ENCODE results near the gene SMTNL2.

Gene SMTNL2

DNA sequence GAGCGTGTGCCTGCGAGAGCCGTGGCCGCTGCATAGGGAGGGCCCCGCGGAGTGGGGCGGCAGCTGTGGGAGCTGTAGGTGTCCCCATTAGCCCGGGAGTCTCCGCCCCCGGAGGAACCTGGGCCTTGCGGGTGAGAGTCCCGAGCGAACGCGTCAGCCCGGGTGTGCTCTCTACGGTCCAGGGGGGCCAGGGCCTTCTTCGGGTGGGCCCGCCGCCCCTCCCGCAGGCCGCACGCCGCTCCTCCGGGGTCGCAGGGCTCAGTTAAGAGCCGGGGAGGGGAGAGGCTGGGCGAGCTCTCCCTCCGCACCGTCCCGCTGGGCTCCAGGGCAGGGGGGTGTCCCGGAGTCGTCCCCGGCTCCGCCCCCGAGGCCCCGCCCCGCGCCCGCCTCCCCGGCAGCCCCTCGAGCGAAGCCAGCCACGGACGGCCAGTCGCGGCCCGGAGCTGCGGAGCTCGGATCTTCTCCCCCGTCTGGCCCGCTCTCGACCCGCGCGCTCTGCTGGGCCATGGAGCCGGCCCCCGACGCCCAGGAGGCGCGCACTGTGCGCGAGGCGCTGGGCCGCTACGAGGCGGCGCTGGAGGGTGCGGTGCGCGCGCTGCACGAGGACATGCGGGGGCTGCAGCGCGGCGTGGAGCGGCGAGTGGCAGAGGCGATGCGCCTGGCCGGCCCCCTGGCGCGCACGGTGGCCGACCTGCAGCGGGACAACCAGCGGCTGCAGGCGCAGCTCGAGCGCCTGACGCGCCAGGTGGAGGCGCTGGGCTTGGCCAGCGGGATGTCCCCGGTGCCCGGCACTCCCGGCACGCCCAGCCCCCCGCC is at the start of gene SMTNL2:
Gene SMTNL2, plus strand, starts transcription at position 429 of the 816 bp plus-strand sequence. Its CDS starts 77 bp downstream, at position 506.
- Histone ChIP-seq H3K4me3 (ENCODE audit: low read length) (peak within 1 kb of the TSS; percentile 55), H3K4me1 (ENCODE audit: control insufficient read depth, insufficient read depth, low read length) (no peaks in the 10 kb centered on the region), H3K36me3 (ENCODE audit: control insufficient read depth, insufficient read depth, low read length) (no peaks in the 10 kb centered on the region), H3K27ac (ENCODE audit: low read depth, low read length) (no peak within 1 kb of the TSS), H3K27me3 (ENCODE audit: control insufficient read depth, insufficient read depth, low read length) (peaks cover 17% of the 10 kb centered on the region), H3K9ac (ENCODE audit: low read length) (no peak within 1 kb of the TSS)

DNA sequence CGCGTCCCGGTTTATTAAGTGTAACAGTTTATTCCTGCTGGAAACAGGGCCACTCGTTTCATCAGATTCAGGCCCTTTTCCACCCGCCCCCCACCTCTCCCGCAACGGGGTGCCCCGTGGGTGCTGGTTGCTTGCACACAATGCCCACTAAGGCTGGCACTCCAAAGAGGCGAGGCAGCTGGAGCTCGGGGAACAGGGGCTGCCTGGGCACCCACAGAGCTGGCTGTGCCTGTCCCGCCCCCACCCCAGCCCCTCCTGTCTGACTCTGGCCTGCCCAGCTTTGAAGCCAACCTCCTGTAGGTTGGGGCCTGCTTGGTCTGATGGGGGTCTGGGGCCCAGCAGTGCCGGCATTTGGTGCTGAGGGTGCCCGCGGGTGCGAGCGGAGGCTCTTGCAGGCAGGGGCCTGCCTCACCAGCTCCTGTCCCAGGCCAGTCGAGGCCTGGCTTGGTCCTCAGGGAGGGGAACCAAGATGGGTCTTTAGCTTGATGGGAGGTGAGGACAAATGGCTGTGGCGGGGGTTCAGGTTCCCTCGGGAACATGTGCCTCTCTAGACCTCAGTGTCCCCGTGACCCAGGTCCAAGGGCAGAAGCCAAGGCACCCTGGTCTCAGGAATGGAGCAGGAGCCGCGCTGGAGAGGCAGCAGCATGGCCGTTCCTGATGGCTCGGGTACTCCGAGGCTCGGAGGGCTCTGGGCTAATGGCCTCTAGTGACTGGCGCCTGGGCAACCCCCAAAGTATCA is 49.2 kb upstream of the SMTNL2 start:
- Histone ChIP-seq H3K27ac (ENCODE audit: low read depth, low read length) (no peak overlapping the region), H3K4me1 (ENCODE audit: control insufficient read depth, insufficient read depth, low read length) (no peaks in the 10 kb centered on the region), H3K4me3 (ENCODE audit: low read length) (no peak overlapping the region), H3K27me3 (ENCODE audit: control insufficient read depth, insufficient read depth, low read length) (no peaks in the 10 kb centered on the region), H3K9ac (ENCODE audit: low read length) (no peak overlapping the region), H3K36me3 (ENCODE audit: control insufficient read depth, insufficient read depth, low read length) (peaks cover under 1% of the 10 kb centered on the region)

DNA sequence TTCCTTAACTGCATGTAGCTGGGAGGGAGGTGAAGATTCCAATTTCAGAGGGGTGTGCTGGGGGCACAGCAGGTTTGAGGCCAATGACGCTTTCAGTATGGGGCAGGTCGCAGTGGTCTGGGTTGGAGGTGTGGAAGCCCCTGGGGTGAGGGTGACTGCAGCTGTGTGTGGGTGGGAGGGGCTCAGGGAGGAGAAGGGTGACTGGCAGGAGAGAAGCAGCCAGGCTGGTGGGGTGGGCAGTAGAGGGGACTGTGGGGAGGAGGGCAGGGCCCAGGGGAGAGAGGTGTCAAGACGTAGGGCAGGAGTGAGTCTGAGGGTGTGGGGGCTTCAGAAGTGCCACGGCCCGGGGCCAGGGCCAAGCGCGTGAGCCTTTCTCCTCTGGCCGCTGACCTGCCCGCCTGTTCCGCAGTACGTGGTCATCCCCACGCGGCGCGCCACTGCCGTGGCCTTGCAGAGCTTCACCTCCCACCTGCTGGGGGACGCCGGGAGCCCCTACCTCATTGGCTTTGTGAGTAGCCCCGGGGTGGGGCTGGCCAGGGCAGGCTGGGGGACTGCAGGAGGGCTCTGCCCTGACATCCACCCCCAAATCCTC is 48.6 kb upstream of the SMTNL2 start:
- H3K27me3 ChIP-seq (ENCODE audit: control insufficient read depth, insufficient read depth, low read length): no peaks in the 10 kb centered on the region
- no peak overlapping the region for H3K4me3 ChIP-seq (ENCODE audit: low read length)
- H3K9ac ChIP-seq (ENCODE audit: low read length): no peak overlapping the region
- no peaks in the 10 kb centered on the region for H3K4me1 ChIP-seq (ENCODE audit: control insufficient read depth, insufficient read depth, low read length)
- H3K27ac ChIP-seq (ENCODE audit: low read depth, low read length): no peak overlapping the region
- H3K36me3 ChIP-seq (ENCODE audit: control insufficient read depth, insufficient read depth, low read length): peaks cover 4% of the 10 kb centered on the region

DNA sequence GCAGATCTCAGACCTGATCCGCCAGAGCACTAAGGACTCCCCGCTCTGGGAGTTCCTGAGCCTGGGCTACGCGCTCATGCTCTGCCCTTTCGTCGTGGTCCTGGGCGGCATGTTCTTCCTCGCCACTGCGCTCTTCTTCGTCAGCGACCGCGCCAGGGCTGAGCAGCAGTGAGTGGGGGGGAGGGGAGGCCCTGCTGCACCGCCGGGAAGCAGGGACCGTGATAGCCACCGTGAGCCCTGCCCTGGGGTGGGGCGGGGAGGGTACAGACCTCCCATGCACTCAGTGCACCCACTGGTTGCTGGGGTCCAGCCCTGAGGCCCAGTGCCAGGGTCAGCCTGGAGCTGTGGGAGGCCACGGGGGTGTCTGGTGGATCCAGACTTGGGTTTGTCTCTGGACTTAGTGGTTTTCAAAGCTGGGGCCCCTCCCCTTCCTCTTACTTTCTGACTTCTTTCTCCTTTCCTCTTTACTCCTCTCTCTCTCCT is 48.0 kb upstream of the SMTNL2 start:
- no peak overlapping the region for H3K9ac ChIP-seq (ENCODE audit: low read length)
- H3K4me3 ChIP-seq (ENCODE audit: low read length): no peak overlapping the region
- no peak overlapping the region for H3K27ac ChIP-seq (ENCODE audit: low read depth, low read length)
- peaks cover 7% of the 10 kb centered on the region for H3K36me3 ChIP-seq (ENCODE audit: control insufficient read depth, insufficient read depth, low read length)
- H3K27me3 ChIP-seq (ENCODE audit: control insufficient read depth, insufficient read depth, low read length): no peaks in the 10 kb centered on the region
- no peaks in the 10 kb centered on the region for H3K4me1 ChIP-seq (ENCODE audit: control insufficient read depth, insufficient read depth, low read length)

DNA sequence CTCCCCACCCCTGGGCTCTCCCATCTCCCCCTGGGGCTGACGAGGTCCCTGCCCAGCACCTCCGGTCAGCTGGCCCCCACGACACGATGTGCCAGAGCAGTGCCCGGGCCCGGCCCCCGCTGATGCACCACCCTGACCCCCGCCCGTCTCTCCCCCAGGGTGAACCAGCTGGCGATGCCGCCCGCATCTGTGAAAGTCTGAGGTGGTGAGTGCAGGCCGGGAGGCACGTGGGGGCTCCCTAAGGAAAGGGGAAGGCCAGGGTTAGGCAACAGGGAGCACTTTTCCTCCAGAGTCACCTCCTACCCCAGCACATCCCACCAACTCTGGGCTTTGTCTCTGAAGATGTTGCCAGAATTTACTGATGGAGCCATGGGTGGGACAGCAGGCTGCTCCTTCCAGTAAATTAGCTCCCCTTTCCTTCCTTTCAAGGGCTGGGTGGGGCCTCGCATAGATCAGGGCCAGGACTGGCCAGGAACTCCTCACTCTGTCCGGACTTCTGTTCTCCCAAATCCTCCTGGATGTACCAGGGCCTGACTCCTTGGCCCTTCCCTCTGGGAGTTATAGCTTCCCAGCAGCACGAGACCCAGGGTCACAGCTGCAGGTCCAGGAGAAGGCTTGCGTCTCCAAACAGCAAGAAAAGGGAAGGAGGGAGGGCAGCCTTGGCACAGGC is 47.5 kb upstream of the SMTNL2 start:
- no peak overlapping the region for H3K4me3 ChIP-seq (ENCODE audit: low read length)
- H3K4me1 ChIP-seq (ENCODE audit: control insufficient read depth, insufficient read depth, low read length): no peaks in the 10 kb centered on the region
- no peak overlapping the region for H3K9ac ChIP-seq (ENCODE audit: low read length)
- peaks cover 13% of the 10 kb centered on the region for H3K36me3 ChIP-seq (ENCODE audit: control insufficient read depth, insufficient read depth, low read length)
- no peaks in the 10 kb centered on the region for H3K27me3 ChIP-seq (ENCODE audit: control insufficient read depth, insufficient read depth, low read length)
- no peak overlapping the region for H3K27ac ChIP-seq (ENCODE audit: low read depth, low read length)

DNA sequence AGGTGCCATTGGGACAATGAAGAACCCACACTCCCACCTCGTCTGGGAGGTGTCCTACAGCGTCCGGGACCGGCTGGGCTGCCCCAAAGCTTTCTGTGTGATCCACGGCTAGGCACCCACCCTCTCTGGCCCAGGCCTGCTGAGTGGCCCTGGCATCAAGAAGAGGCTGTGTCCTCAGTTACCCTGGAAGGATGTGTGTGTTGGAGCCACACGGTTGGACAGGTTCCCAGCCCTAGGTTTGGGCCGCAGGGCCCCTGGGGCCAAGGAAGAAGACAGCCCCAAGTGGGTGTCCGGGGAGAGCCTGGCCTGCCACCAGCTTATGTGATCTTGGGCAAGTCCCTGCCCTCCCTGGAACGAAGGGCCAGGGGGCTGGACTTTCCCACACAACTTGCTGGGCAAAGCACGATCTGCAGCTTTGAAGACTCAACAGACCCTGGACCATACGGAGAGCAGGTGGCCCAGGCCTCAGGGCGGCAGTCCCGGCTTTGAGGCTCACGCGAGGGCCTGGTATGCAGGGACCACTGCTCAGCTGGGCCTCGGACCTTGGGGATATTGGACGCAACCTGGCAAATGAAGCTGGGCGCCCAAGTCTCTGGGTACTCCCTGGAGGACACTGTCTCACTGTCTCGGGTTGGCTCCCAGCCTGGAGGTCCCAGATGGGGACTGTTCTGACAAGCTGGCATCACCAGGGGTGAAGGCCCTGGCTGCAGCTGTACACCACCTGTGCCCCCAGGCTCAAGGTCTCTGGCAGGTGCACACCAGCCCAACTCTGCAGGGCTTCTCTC is 46.7 kb upstream of the SMTNL2 start:
- Histone ChIP-seq H3K4me1 (ENCODE audit: control insufficient read depth, insufficient read depth, low read length) (no peaks in the 10 kb centered on the region), H3K9ac (ENCODE audit: low read length) (no peak overlapping the region), H3K27ac (ENCODE audit: low read depth, low read length) (no peak overlapping the region), H3K27me3 (ENCODE audit: control insufficient read depth, insufficient read depth, low read length) (no peaks in the 10 kb centered on the region), H3K4me3 (ENCODE audit: low read length) (no peak overlapping the region), H3K36me3 (ENCODE audit: control insufficient read depth, insufficient read depth, low read length) (peaks cover 20% of the 10 kb centered on the region)

DNA sequence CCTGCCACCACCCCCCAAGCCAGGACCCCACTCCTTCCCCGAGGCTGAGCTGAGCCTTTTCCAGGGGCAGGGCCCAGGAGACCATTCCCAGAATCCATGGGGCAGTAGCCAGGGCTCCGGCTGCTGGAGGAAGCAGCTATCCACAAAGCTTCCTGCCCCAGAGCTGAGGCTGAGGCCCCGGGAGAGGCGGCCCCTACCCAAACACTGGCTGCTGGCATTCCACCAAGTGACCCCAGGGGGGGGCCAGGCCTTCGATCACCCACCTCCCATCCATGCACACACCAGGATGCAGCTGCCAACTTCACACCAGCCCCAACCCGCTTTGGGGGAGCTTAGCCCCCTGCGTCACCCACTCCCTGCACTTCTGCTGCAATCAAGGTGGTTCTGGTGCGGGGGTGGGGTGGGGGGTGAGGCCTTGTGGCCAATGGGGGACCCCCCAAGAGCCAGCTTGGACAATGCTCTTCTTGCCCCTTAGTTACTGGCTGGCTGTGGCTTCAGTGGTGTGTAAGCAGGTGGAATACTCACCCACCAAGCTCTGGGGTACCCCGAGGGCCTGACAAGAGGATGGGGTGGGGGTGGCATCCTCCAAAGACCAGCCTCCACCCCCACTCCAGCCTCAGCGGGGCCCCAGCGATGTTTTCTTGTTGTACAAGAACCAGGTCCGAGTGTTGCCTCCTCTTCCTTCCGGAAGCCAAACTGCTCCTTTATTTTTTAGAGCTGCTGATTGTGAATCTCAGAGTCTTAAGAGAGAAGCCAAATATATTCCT is 45.9 kb upstream of the SMTNL2 start:
- Histone ChIP-seq H3K4me1 (ENCODE audit: control insufficient read depth, insufficient read depth, low read length) (no peaks in the 10 kb centered on the region), H3K9ac (ENCODE audit: low read length) (no peak overlapping the region), H3K4me3 (ENCODE audit: low read length) (no peak overlapping the region), H3K27me3 (ENCODE audit: control insufficient read depth, insufficient read depth, low read length) (no peaks in the 10 kb centered on the region), H3K36me3 (ENCODE audit: control insufficient read depth, insufficient read depth, low read length) (peaks cover 22% of the 10 kb centered on the region), H3K27ac (ENCODE audit: low read depth, low read length) (no peak overlapping the region)

DNA sequence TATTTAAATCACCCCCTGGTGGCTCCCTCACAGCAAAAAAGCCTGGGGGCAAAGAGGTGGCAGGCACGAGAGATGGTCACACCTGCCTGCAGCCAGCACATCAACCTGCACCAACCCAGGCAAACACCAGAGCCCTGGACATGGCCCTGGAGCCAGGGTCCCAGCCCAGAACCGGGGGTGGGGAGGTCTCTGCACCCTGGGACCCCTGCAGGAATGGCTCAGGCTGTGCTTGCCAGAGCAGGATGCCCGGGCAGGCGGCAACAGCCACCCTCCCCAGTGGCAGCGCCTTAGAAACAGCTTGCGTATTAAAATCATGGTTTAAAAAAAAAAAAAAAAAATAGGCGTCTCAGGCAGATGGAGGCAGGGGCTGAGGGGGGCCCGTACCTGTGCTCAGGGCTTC is 45.3 kb upstream of the SMTNL2 start:
- Histone ChIP-seq H3K4me3 (ENCODE audit: low read length) (no peak overlapping the region), H3K27ac (ENCODE audit: low read depth, low read length) (no peak overlapping the region), H3K4me1 (ENCODE audit: control insufficient read depth, insufficient read depth, low read length) (no peaks in the 10 kb centered on the region)

DNA sequence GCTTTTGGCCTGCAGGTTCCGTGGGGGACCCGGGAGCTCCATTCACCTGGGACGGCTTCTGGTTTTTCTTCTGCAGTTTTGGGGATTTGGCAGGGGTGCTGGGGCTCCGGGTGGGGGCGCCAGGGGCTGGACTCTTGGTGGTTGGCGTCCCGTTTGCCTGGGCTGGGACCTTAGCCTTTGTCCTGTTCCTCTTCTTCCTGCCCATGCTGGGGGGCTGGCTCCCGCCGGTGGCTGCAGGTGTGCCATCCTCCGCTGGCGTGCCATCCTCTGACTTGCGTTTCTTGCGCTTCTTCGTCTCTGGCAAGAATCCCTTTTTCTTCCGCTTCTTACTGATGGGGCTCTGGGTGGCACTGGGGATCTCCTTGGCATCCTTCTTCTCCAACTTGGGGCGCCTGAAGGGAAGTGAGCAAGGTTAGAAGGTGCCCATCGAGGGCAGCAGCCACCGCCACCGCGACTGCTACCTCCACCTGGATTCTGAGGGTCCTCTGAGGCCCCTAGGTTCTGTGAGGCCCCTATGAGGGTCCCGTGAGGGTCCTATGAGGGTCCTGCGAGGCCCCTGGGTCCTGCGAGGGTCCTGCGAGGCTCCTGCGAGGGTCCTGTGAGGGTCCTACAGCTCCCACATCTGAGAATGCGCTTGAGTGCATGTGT is 44.6 kb upstream of the SMTNL2 start:
- Histone ChIP-seq H3K36me3 (ENCODE audit: control insufficient read depth, insufficient read depth, low read length) (peaks cover 22% of the 10 kb centered on the region), H3K27ac (ENCODE audit: low read depth, low read length) (no peak overlapping the region), H3K4me1 (ENCODE audit: control insufficient read depth, insufficient read depth, low read length) (no peaks in the 10 kb centered on the region), H3K9ac (ENCODE audit: low read length) (no peak overlapping the region), H3K4me3 (ENCODE audit: low read length) (no peak overlapping the region), H3K27me3 (ENCODE audit: control insufficient read depth, insufficient read depth, low read length) (no peaks in the 10 kb centered on the region)

More for the DNA sequence above, 45.3 kb upstream of the SMTNL2 start:
- H3K27me3 ChIP-seq (ENCODE audit: control insufficient read depth, insufficient read depth, low read length): no peaks in the 10 kb centered on the region
- H3K9ac ChIP-seq (ENCODE audit: low read length): no peak overlapping the region
- H3K36me3 ChIP-seq (ENCODE audit: control insufficient read depth, insufficient read depth, low read length): peaks cover 22% of the 10 kb centered on the region

DNA sequence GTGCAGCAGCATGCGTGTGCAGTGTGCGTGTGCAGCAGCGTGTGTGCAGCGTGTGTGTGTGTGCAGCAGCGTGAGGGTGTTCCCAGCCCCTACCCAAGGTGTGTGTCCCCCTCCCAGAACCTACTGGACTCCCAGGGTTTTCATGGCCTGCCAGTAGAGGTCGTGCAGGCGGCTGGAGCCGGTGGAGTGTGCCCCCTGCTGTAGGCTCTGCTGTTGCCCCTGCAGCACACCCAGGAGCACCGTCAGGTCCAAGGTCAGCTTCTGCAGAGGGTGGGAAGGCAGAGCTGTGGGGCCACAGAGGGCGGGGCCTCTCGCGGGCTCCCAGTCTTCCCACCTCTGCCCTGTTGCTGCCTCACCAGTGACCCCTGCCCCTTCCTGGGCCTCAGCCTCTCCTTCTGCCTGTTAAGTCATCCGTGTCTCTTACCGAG is 44.1 kb upstream of the SMTNL2 start:
- H3K4me3 ChIP-seq (ENCODE audit: low read length): no peak overlapping the region
- H3K4me1 ChIP-seq (ENCODE audit: control insufficient read depth, insufficient read depth, low read length): no peaks in the 10 kb centered on the region

More for the DNA sequence above, 44.1 kb upstream of the SMTNL2 start:
- H3K9ac ChIP-seq (ENCODE audit: low read length): no peak overlapping the region
- H3K27ac ChIP-seq (ENCODE audit: low read depth, low read length): no peak overlapping the region
- no peaks in the 10 kb centered on the region for H3K27me3 ChIP-seq (ENCODE audit: control insufficient read depth, insufficient read depth, low read length)
- peaks cover 22% of the 10 kb centered on the region for H3K36me3 ChIP-seq (ENCODE audit: control insufficient read depth, insufficient read depth, low read length)

Measured in rectal smooth muscle tissue (tissue), 1 donor.